ENCODE results near the gene EXD3.

GRCh38 chr9:137264067-137264466 is 158.9 kb downstream of the EXD3 start:
- TF ChIP-seq CTCF (IDR thresholded peaks at IDR 0.05; ENCODE audit: low read length), result no peak
- no peak for TF ChIP-seq EZH2phosphoT487 (IDR thresholded peaks at IDR 0.05; ENCODE audit: low read length)
